ENCODE data around the gene GNAQ. TPM values are rescaled to one million over a fixed set of nuclear protein-coding genes. Genes with fewer than 3 reads are reported as not detected.
"Not testable (repeated sequence)": the region's sequence is repeated elsewhere in the genome, so short reads cannot be mapped to it uniquely, and the experiment has no call there.

Gene GNAQ
- total RNA-seq, 1 donor from 2014 or later: 20.6 TPM

DNA sequence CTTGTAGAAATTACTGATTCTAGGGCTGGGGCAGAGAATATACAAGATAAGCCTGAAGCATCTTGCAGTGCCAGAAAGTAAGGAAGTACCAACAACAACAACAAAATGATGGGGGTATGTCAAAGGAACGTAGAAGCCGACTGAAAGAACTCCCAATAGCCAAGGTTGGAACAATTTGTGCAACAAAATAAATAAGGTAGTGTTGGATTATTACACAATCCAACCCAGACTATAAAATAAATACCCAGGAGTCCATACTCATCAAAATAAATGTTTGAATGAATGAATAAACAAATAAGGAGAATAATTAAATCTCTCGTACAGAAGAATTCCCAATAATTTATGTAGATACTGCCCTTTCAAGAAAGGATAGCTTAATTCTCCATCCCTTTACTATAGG, 31.1 kb upstream of the GNAQ start:
- DNase-seq (ENCODE audit: low read depth): no peak
- no peak overlapping the region for H3K4me3 ChIP-seq (ENCODE audit: low read depth, low read length)
- TF ChIP-seq, protein P1, sequence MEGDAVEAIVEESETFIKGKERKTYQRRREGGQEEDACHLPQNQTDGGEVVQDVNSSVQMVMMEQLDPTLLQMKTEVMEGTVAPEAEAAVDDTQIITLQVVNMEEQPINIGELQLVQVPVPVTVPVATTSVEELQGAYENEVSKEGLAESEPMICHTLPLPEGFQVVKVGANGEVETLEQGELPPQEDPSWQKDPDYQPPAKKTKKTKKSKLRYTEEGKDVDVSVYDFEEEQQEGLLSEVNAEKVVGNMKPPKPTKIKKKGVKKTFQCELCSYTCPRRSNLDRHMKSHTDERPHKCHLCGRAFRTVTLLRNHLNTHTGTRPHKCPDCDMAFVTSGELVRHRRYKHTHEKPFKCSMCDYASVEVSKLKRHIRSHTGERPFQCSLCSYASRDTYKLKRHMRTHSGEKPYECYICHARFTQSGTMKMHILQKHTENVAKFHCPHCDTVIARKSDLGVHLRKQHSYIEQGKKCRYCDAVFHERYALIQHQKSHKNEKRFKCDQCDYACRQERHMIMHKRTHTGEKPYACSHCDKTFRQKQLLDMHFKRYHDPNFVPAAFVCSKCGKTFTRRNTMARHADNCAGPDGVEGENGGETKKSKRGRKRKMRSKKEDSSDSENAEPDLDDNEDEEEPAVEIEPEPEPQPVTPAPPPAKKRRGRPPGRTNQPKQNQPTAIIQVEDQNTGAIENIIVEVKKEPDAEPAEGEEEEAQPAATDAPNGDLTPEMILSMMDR (conservative IDR thresholded peaks at IDR 0.05; ENCODE audit: low read depth, low read length): no peak

- not testable (repeated sequence) for DNase-seq (ENCODE audit: low read depth); H3K4me3 ChIP-seq (ENCODE audit: low read depth, low read length)
These were observed 22.6 kb upstream of the GNAQ start for GRCh38 chr9:78054218-78054617.

- DNase-seq (ENCODE audit: low read depth): no peak
- TF ChIP-seq, protein P1 (conservative IDR thresholded peaks at IDR 0.05; ENCODE audit: low read depth, low read length): no peak
- H3K4me3 ChIP-seq (ENCODE audit: low read depth, low read length): no peak overlapping the region
These were observed 22.0 kb upstream of the GNAQ start for GRCh38 chr9:78053627-78054026.

DNA sequence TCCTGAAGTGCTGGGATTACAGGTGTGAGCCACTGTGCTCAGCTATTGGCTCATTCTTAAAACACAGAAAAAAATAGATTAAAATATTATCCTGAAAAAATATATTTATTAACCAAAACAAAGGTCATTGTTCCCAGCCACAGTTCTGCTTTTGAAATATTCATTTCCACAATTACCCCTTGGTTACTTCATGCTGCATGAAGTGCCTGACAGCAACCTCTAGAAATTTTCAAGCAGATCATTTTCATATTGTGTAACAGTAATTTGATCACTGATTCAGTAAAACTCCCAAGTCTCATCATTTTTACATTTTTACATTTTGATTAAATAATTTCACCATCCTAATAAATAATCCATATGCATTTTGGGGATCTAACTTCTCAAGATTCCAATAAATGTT, 18.8 kb upstream of the GNAQ start:
- TF ChIP-seq, protein P1 (conservative IDR thresholded peaks at IDR 0.05; ENCODE audit: low read depth, low read length): no peak
- H3K4me3 ChIP-seq (ENCODE audit: low read depth, low read length): no peak overlapping the region
- DNase-seq (ENCODE audit: low read depth): no peak

- no peak for DNase-seq (ENCODE audit: low read depth)
- TF ChIP-seq, protein P1 (conservative IDR thresholded peaks at IDR 0.05; ENCODE audit: low read depth, low read length): no peak
- no peak overlapping the region for H3K4me3 ChIP-seq (ENCODE audit: low read depth, low read length)
These were observed 17.9 kb upstream of the GNAQ start for GRCh38 chr9:78049484-78049883.

GRCh38 chr9:78047106-78047505, 15.5 kb upstream of the GNAQ start:
- no peak for DNase-seq (ENCODE audit: low read depth)
- TF ChIP-seq, protein P1 (conservative IDR thresholded peaks at IDR 0.05; ENCODE audit: low read depth, low read length): no peak
- H3K4me3 ChIP-seq (ENCODE audit: low read depth, low read length): no peak overlapping the region

GRCh38 chr9:78046112-78046511, 14.5 kb upstream of the GNAQ start:
- H3K4me3 ChIP-seq (ENCODE audit: low read depth, low read length): no peak overlapping the region
- no peak for DNase-seq (ENCODE audit: low read depth)
- TF ChIP-seq, protein P1 (conservative IDR thresholded peaks at IDR 0.05; ENCODE audit: low read depth, low read length): no peak

DNA sequence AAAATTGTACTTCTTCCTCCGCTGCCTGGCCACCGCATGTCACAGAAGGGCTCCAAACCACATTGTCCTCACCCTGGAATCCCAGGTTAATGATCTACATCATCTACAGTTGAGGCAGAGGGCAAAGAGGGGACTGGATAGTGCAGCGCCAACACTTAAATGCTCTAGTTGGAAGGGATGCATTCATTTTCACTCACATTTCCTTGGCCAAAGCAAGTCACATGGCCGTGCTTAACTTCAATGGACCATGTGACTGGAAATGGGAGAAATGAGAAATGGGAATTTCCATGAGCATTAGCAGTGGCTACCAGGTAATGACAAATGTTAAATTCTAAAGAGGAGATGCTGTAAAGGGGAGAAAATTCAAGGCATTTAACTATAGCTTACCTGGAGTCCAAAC, 13.3 kb upstream of the GNAQ start:
- no peak for DNase-seq (ENCODE audit: low read depth)
- TF ChIP-seq, protein P1 (conservative IDR thresholded peaks at IDR 0.05; ENCODE audit: low read depth, low read length): no peak
- H3K4me3 ChIP-seq (ENCODE audit: low read depth, low read length): no peak overlapping the region

Data from epithelial cell of proximal tubule (primary cell).